ENCODE measurements around the gene ZNF81.
"Not testable (repeated sequence)": the region's sequence is repeated elsewhere in the genome, so short reads cannot be mapped to it uniquely, and the experiment has no call there.

Gene ZNF81
- 13.8 to 21.2 reads per million in 2 donors for total RNA-seq

- DNase-seq, result peak; percentile 82
These were observed at the start of gene ZNF81 for GRCh38 chrX:47836164-47837072. ZNF81 (plus strand) TSS chrX:47836902; CDS start chrX:47846268, 9,366 bp downstream.

DNA sequence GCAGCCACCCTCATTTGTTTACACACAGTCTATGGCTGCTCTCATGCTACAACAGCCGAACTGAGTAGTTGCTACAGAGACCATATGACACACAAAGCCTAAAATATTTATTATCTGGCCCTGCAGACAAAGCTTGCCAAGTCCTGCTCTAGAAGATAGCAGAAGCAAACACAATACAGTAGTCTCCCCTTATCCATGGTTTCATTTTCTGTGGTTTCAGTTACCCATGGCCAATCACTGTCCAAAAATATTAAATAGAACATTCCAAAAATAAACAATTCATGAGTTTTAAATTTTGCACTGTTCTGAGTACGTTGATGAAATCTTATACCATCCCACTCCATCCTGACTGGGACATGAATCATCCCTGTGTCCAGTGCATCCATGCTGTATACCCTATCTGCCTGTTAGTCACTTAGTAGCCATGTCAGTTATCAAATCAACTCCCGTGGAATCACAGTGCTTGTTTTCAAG lies 40.2 kb upstream of the ZNF81 start:
- no peak for DNase-seq

GRCh38 chrX:47797084-47797483 lies 39.6 kb upstream of the ZNF81 start:
- DNase-seq, result no peak

- DNase-seq, result no peak
These were observed 37.8 kb upstream of the ZNF81 start for GRCh38 chrX:47798861-47799260.

GRCh38 chrX:47802589-47802988 lies 34.1 kb upstream of the ZNF81 start:
- no peak for DNase-seq

DNA sequence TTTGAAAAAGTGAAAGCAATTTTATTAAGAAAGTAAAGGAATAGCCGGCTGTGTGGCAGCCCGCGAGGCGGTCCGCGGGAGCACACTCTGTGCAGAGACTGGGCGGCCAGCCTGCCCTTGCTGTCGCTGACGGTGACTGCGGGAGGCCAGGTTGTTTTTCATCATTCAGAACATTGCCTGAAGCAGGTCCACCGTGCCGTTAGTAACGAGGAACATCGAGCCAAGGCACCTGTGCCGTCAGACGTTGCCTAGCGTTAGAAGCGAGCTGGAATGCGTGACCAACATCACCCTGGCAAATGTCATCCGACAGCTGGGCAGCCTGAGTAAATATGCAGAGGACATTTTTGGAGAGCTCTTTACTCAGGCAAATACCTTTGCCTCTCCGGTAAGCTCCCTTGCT lies 33.6 kb upstream of the ZNF81 start:
- DNase-seq, result not testable (repeated sequence)

- DNase-seq, result no peak
These were observed 32.4 kb upstream of the ZNF81 start for GRCh38 chrX:47804315-47804714.

- not testable (repeated sequence) for DNase-seq
These were observed 30.9 kb upstream of the ZNF81 start for GRCh38 chrX:47805844-47806243.

GRCh38 chrX:47806415-47807271 lies 30.1 kb upstream of the ZNF81 start:
- DNase-seq, result not testable (repeated sequence)

GRCh38 chrX:47807272-47807538 lies 29.5 kb upstream of the ZNF81 start:
- DNase-seq, result not testable (repeated sequence)

GRCh38 chrX:47807548-47807947 lies 29.2 kb upstream of the ZNF81 start:
- no peak for DNase-seq

DNA sequence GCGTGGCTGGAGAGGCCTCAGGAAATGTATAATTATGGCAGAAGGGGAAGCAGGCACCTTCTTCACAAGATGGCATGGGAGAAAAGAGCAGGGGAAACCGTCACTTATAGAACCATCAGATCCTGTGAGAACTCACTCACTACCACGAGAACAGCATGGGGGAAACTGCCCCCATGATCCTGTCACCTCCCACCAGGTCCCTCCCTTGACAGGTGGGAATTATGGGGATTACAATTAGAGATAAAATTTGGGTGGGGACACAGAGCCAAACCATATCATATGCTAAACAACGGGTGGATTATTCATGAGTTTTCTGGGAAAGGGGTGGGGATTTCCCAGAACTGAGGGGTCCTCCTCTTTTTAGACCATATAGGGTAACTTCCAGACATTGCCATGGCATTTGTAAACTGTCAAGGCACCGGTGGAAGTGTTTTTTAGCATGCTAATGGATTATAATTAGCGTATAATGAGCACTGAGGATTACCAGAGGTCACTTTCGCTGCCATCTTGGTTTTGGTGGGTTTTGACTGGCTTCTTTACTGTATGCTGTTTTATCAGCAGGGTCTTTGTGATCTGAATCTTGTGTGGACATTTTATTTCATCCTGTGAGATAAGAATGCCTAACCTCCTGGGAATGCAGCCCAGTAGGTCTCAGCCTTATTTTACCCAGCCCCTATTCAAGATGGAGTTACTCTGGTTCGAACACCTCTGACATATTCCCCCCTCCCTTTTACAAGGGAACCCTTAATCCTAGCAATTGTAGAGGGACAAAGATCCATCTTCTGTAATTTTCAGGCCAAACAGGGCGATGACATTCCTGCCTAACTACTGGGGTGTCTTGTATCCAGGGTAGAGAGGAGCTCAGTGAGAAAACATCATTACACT lies 27.6 kb upstream of the ZNF81 start:
- no peak for DNase-seq

DNA sequence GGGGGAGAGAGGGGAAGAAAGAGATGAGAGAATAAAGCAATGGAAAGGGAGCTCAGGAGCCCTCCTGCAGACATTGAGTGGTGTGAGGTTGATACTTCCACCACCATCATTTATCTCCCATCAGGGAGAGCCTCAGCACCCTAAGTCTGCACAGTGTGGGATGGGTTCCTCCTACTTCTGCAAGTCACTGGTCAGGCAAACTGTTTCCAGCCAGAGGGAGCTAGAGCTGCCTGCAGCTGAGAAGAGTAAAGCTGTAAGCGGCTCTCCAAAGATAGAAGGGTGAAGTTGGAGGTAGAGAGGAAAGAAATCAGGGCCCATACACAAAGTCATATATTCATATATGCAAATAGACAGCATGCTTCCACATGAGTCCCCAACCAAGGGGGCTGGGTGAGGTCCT lies 21.9 kb upstream of the ZNF81 start:
- DNase-seq, result no peak

GRCh38 chrX:47815901-47816845 lies 20.5 kb upstream of the ZNF81 start:
- no peak for DNase-seq

DNA sequence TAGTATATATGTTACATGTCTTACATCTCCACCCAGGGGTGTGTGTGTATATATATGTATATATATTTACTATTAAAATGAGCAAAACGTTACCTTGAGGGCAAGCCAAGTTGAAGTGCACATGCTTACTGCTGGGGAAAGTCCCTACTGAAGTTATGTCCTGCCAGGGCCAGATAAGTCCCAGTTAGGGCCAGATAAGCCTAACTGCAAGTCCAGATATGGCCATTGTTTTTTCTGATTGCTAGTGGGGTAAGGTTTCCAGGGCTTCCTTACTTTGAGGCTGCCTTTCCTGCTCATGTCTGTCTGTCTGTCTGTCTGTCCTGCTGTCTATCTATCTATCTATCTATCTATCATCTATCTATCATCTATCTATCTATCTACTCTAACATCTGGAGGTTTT lies 19.3 kb upstream of the ZNF81 start:
- no peak for DNase-seq

GRCh38 chrX:47817897-47818296 lies 18.8 kb upstream of the ZNF81 start:
- DNase-seq, result no peak

GRCh38 chrX:47828984-47829383 lies 7.7 kb upstream of the ZNF81 start:
- no peak for DNase-seq

GRCh38 chrX:47831788-47832187 lies 4.9 kb upstream of the ZNF81 start:
- DNase-seq, result peak; percentile 30

DNA sequence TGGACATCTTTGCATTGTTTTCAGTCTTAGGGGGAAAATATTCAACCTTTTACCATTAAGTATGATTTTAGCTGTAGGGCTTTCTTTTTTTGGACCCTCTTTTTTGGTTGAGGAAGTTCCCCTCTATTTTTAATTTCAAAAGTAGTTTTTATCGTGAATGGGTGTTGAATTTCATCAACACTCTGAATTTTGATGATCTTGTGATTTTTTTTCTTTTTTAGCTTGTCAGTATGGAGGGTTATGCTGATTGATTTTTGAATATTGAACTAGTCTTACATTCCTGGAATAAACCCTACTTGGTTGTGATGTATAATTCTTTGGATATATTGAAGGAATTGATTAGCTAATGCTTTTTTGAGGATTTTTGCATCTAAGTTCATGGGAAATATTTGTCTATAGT lies 1.7 kb downstream of the ZNF81 start:
- no peak for DNase-seq

GRCh38 chrX:47840111-47840510 lies 3.4 kb downstream of the ZNF81 start:
- DNase-seq, result no peak

GRCh38 chrX:47843363-47843762 lies 6.7 kb downstream of the ZNF81 start:
- no peak for DNase-seq

GRCh38 chrX:47844117-47844516 lies 7.4 kb downstream of the ZNF81 start:
- no peak for DNase-seq

Data from T-helper 9 cell (primary cell).